Endodermal cell (in vitro differentiated cells): ENCODE results near the gene SRGAP3. TPM values are rescaled to one million over a fixed set of nuclear protein-coding genes. Genes with fewer than 3 reads are reported as not detected.

ENCODE experiments used
- DNase-seq: peaks from one replicate; pipeline ENCODE4 v3.0.0-alpha.2; 2017
- H3K27ac ChIP-seq: 2 replicates; pipeline ENCODE4 v1.5.1; 2013; ENCODE audit warnings: mild to moderate bottlenecking, low read depth, low read length, moderate library complexity
- H3K27me3 ChIP-seq: 2 replicates; pipeline ENCODE4 v1.6.1; 2013; ENCODE audit warnings: mild to moderate bottlenecking, low read length, moderate library complexity; ENCODE audit not compliant: insufficient read depth, control insufficient read depth, poor library complexity, severe bottlenecking
- H3K36me3 ChIP-seq: 2 replicates; pipeline ENCODE4 v1.7.0; 2013; ENCODE audit warnings: mild to moderate bottlenecking, low read length, moderate library complexity; ENCODE audit not compliant: control insufficient read depth, insufficient read depth
- H3K4me1 ChIP-seq: one replicate; pipeline ENCODE4 v1.7.0; 2013; ENCODE audit warnings: low read length; ENCODE audit not compliant: control insufficient read depth, insufficient read depth
- H3K4me3 ChIP-seq: 2 replicates; pipeline ENCODE4 v1.5.1; 2013; ENCODE audit warnings: mild to moderate bottlenecking, low read length, moderate library complexity
- H3K9ac ChIP-seq: 2 replicates; pipeline ENCODE4 v1.6.1; 2013; ENCODE audit warnings: mild to moderate bottlenecking, low read length, moderate library complexity; ENCODE audit not compliant: poor library complexity, severe bottlenecking; ENCODE audit errors: extremely low read depth
- H3K9me3 ChIP-seq: 2 replicates; pipeline ENCODE4 v1.6.1; 2013; ENCODE audit warnings: mild to moderate bottlenecking, low read length, moderate library complexity; ENCODE audit not compliant: control insufficient read depth
- H3K27ac Mint-ChIP-seq: 2 replicates; pipeline ENCODE4 v1.8.0; 2020; ENCODE audit warnings: mixed read lengths
- H3K27me3 Mint-ChIP-seq: 2 replicates; pipeline ENCODE4 v1.8.0; 2021; ENCODE audit warnings: mild to moderate bottlenecking, mixed read lengths; ENCODE audit not compliant: insufficient read depth
- H3K36me3 Mint-ChIP-seq: 2 replicates; pipeline ENCODE4 v1.8.0; 2020; ENCODE audit warnings: low read depth, mixed read lengths
- H3K4me1 Mint-ChIP-seq: 2 replicates; pipeline ENCODE4 v1.8.0; 2020; ENCODE audit warnings: mixed read lengths
- H3K4me3 Mint-ChIP-seq: 2 replicates; pipeline ENCODE4 v1.8.0; 2020; ENCODE audit warnings: mild to moderate bottlenecking, moderate library complexity, mixed read lengths
- H3K9me3 Mint-ChIP-seq: 2 replicates; pipeline ENCODE4 v1.8.0; 2020; ENCODE audit warnings: mild to moderate bottlenecking, mixed read lengths
- CTCF ChIP-seq: fragments of 200-600 bp; sonication (generic); conservative IDR thresholded peaks from 2 replicates; pipeline ENCODE4 v1.5.0; 2021; ENCODE audit warnings: antibody characterized with exemption, mild to moderate bottlenecking
- WGBS, 2 experiments: methylation state at CpG; one replicate each; pipeline versions ENCODE4 v1.1.5 to v1.1.7; 2013; ENCODE audit warnings: missing lambda C conversion rate in 2 of 2, mixed read lengths in 1 of 2; ENCODE audit not compliant: insufficient coverage in 1 of 2, insufficient read length in 1 of 2; 5-methylcytosine and 5-hydroxymethylcytosine counted together
- total RNA-seq, 2 donors: library from RNA; stranded (reverse); fragmentation: NEBNext Ultra II Directional in 1 of 2; extraction: Animal tissue kit (Norgen Biotek cat#: 25700) in 1 of 2; gene quantifications; 2 replicates in 1 of 2; 3 replicates in 1 of 2; pipeline ENCODE4 v1.2.1, GENCODE V29; 2021

SRGAP3 gene
- total RNA-seq, 2 donors from 2014 or later: 5.0 to 8.1 TPM

GRCh38 chr3:9231471-9231870 lies 18.0 kb downstream of the SRGAP3 start:
- no peaks in the 10 kb centered on the region for H3K36me3 Mint-ChIP-seq
- Histone ChIP-seq H3K9me3 (no peaks in the 10 kb centered on the region), H3K27ac (peak overlapping the region; percentile 95), H3K9ac (no peak overlapping the region), H3K4me1 (peaks cover under 1% of the 10 kb centered on the region), H3K27me3 (no peaks in the 10 kb centered on the region), H3K4me3 (no peak overlapping the region), H3K36me3 (no peaks in the 10 kb centered on the region)
- H3K27me3 Mint-ChIP-seq: peaks cover 2% of the 10 kb centered on the region
- H3K9me3 Mint-ChIP-seq: no peaks in the 10 kb centered on the region
- DNase-seq: no peak
- no peak overlapping the region for H3K27ac Mint-ChIP-seq
- 86% methylated on average over 4 of the region's 4 CpGs; no CpG with 5 or more reads in 1 of the 2 experiments for WGBS, 2 experiments
- TF ChIP-seq CTCF: no peak
- peaks cover 7% of the 10 kb centered on the region for H3K4me1 Mint-ChIP-seq
- H3K4me3 Mint-ChIP-seq: no peak overlapping the region

- H3K4me3 ChIP-seq: no peak overlapping the region
- DNase-seq: no peak
- H3K9ac ChIP-seq: no peak overlapping the region
- H3K27ac ChIP-seq: peak overlapping the region; percentile 95
- no peaks in the 10 kb centered on the region for H3K27me3 ChIP-seq
- TF ChIP-seq CTCF: no peak
- Mint-ChIP-seq H3K4me3 (no peak overlapping the region), H3K4me1 (peaks cover 11% of the 10 kb centered on the region), H3K27ac (no peak overlapping the region), H3K9me3 (no peaks in the 10 kb centered on the region), H3K36me3 (no peaks in the 10 kb centered on the region), H3K27me3 (peaks cover 2% of the 10 kb centered on the region)
- no peaks in the 10 kb centered on the region for H3K9me3 ChIP-seq
- H3K4me1 ChIP-seq: peaks cover 5% of the 10 kb centered on the region
- 59 to 76% methylated on average over 3 to 5 of the region's 6 CpGs for WGBS, 2 experiments
- no peaks in the 10 kb centered on the region for H3K36me3 ChIP-seq
These were observed 18.4 kb downstream of the SRGAP3 start for GRCh38 chr3:9231006-9231405.

- H3K9ac ChIP-seq: no peak overlapping the region
- H3K4me3 Mint-ChIP-seq: no peak overlapping the region
- no peaks in the 10 kb centered on the region for H3K36me3 Mint-ChIP-seq
- H3K4me1 Mint-ChIP-seq: peaks cover 15% of the 10 kb centered on the region
- H3K4me1 ChIP-seq: peaks cover 8% of the 10 kb centered on the region
- H3K9me3 ChIP-seq: no peaks in the 10 kb centered on the region
- no peak overlapping the region for H3K27ac Mint-ChIP-seq
- no peaks in the 10 kb centered on the region for H3K36me3 ChIP-seq
- H3K4me3 ChIP-seq: no peak overlapping the region
- no peaks in the 10 kb centered on the region for H3K9me3 Mint-ChIP-seq
- DNase-seq: no peak
- H3K27ac ChIP-seq: peak overlapping the region; percentile 95
- WGBS, 2 experiments: 80 to 95% methylated on average over 7 to 8 of the region's 8 CpGs
- H3K27me3 ChIP-seq: no peaks in the 10 kb centered on the region
- no peaks in the 10 kb centered on the region for H3K27me3 Mint-ChIP-seq
- TF ChIP-seq CTCF: no peak
These were observed 18.9 kb downstream of the SRGAP3 start for GRCh38 chr3:9230596-9230995.
